LNCaP clone FGC (cell line): ENCODE measurements around the gene OBSL1.

Experiments
- DNase-seq: peaks from one replicate; pipeline ENCODE4 v3.0.0-alpha.2; 2011; ENCODE audit warnings: low read depth
- H3K4me3 ChIP-seq: 2 replicates; pipeline ENCODE4 v1.5.1; 2011; ENCODE audit warnings: mild to moderate bottlenecking, low read depth, low read length, control low read depth
- TF ChIP-seq, protein P1 (sequence below): IDR thresholded peaks from 2 replicates; pipeline ENCODE4 v1.5.1; 2012; ENCODE audit warnings: mild to moderate bottlenecking; ENCODE audit not compliant: control insufficient read depth, insufficient read depth; ENCODE audit errors: extremely low read depth

The OBSL1 gene

DNA sequence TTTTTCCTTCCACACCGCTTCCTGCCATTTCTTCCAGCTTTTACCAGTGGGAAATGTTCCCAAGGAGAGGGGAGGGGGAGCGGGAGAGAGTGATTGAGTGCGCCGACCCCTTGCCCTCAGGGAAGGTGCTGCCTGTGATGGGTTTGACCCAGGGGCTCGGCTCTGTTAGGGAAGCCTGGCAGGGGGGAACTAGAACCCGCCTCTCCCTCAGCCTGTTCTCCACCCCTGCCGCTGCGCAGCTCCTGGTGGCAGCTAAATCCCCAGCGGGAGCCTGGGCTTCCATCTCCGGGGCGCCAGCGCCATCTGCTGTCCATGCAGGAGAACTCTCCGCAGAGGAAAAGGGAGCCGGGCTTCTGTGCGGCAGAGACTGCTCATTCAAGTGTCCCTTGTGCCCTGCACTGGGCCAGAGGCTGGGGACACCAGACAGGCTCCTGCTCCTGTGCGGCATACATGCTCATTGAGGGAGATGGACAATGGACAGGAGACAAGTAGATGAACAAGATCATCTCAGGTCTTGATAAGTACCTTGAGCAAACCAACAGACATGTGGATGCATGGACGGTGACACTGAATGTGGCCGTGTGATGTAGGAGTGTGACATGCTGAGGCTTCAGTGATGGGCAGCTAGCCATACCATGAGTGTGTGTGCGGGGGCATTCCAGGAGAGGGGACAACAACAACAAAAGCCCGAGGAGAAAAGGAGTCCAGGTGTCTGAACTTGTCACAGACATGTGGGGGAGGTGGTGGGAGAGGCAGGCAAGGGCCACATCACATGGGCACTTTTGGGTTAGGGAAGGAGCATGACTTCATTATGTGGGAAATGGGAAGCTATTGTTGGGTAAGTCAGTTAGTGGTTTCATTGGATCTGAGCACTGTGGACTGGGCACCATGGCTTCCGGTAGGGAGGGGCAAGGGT, 41.0 kb downstream of the OBSL1 start:
- TF ChIP-seq, protein P1, sequence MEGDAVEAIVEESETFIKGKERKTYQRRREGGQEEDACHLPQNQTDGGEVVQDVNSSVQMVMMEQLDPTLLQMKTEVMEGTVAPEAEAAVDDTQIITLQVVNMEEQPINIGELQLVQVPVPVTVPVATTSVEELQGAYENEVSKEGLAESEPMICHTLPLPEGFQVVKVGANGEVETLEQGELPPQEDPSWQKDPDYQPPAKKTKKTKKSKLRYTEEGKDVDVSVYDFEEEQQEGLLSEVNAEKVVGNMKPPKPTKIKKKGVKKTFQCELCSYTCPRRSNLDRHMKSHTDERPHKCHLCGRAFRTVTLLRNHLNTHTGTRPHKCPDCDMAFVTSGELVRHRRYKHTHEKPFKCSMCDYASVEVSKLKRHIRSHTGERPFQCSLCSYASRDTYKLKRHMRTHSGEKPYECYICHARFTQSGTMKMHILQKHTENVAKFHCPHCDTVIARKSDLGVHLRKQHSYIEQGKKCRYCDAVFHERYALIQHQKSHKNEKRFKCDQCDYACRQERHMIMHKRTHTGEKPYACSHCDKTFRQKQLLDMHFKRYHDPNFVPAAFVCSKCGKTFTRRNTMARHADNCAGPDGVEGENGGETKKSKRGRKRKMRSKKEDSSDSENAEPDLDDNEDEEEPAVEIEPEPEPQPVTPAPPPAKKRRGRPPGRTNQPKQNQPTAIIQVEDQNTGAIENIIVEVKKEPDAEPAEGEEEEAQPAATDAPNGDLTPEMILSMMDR, result peak; percentile 91
- H3K4me3 ChIP-seq, result no peak overlapping the region
- DNase-seq, result no peak

DNA sequence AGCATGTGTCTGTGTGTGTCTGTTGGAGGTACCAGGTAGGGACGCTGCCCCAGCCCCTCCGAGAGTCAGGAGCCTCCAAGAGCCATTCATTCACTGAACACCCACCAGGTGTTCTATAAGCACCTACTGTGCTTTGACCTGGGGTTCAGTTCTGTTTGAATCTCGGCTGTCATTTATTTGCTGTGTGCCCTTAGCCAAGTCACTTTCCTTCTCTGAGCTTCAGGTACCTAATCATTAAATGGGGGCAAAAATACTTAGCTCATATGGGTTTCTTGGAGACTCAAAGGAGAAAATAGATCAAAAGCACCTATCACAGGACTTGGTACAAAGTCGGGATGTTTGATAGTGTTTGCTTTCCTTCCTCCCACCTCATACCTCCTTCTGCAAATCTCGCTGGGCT, 43.9 kb downstream of the OBSL1 start:
- TF ChIP-seq, protein P1, result no peak
- no peak overlapping the region for H3K4me3 ChIP-seq
- DNase-seq, result no peak

DNA sequence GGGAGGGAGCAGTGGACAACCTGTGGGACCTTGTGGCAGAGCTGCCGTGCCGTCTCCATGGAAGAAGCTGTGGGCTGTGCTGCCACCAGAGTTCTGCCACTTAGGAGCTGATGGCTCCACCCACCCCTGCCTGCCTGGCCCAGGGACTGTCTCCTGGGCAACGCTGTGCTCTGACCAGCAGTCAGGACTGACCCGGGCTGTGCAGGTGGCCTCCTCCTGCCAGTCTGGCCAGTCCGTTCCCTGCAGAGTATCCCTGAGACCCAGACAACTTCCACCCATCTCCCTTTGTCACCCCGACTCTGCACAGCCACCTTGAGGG, 44.3 kb downstream of the OBSL1 start:
- TF ChIP-seq, protein P1, result no peak
- no peak for DNase-seq

DNA sequence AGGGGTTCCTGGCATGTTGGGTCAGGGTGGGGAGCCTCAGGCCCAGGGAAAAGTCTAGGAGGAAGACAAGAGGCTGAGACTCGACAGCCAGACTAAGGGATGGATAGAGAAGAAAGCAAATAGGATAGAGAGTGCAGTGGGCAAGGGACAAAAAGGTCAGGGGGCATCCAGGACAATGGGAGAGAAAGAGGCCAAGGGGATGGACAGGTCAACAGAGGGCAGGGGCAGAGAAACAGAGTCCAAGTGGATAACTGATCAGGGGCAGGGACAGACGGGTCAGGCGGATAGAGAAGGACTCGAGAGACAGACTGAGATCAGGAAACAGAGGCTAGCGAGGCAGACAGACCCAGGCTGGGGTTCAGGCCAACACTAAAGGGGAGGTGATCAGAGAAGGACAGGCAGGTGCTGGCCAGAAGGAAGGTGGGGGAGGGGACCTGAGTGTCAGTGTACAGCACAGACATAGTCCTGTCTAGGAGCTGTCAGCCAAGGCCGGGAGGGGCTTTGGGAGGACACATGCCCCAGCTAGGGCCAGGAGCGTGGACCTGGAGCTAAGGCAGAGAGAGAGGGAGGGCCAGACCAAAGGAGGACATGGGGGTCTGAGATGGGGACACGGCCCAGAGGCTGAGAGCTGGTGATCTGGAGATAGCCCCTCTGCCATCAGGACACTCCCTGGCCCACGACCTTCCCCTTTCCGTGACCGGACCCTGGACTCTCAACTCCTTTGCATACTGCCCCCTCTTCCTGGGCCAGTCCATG, 44.8 kb downstream of the OBSL1 start:
- TF ChIP-seq, protein P1, result no peak
- no peak overlapping the region for H3K4me3 ChIP-seq
- no peak for DNase-seq

More for the DNA sequence above, 44.3 kb downstream of the OBSL1 start:
- no peak overlapping the region for H3K4me3 ChIP-seq

DNA sequence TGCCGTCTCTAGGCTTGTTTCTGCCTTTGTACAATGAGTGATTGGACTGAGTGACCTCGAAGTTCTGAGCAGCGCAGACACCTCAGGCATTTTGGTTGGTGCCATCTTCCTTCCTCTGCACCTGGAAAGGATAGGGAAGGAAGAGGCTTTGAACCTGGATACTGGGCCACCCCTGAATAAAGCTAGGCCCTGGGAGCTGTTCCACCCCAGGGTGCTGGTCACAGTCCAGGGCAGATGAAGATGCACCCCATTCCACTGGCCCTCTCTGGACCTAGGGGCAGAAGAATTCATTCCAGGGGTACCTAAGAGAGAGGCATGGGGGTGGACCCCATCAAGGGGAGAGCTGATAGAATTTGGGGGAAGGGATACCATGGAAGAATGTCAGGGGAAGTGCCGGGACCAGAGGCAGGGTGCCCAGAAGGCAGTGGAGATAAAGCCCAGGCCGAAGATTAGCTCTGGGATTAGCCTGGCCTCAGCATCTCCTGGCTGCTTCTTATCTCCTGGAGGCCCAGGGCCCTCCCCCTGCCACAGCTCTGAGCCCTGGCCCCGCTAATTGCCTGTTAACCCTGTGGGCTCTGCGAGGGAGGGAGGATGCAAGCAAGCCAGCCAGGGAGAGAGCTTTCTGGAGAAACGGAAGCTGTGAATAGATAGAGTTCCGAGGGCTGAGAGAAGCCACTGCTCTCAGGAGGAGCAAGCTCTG, 45.7 kb downstream of the OBSL1 start:
- TF ChIP-seq, protein P1, result no peak
- no peak overlapping the region for H3K4me3 ChIP-seq
- DNase-seq, result no peak

DNA sequence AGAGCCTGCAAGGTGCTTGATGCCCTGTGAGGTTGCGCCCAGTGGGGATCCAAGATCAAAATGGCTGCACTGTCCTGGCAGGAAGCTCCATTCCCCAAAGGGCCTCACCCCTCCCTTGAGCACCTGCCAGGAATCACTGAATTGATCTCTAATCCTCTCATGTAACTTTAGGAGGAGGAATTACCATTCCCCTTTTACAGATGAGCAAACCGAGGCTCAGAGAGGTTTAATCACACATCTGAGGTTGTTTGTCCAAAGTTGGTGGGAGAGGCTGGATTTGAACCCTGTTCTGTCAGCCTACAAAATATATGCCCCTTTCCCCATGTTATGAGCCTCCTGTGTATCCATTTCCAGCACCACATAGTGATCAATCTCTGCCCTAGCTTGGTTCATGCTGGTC, 46.5 kb downstream of the OBSL1 start:
- no peak for DNase-seq
- no peak overlapping the region for H3K4me3 ChIP-seq
- TF ChIP-seq, protein P1, result no peak
